Muscle of leg (tissue), 11 donors: ENCODE data around the gene BTBD9. TPM values are rescaled to one million over a fixed set of nuclear protein-coding genes. Genes with fewer than 3 reads are reported as not detected.

Source experiments
- DNase-seq: peaks from one replicate; pipeline ENCODE4 v3.0.0; 2013
- H3K27ac ChIP-seq: one replicate; pipeline ENCODE4 v1.5.1; 2013; ENCODE audit warnings: mild to moderate bottlenecking, low read length, control low read depth
- H3K27me3 ChIP-seq: one replicate; pipeline ENCODE4 v1.6.1; 2013; ENCODE audit warnings: low read length; ENCODE audit not compliant: control insufficient read depth, insufficient read depth
- H3K36me3 ChIP-seq: one replicate; pipeline ENCODE4 v1.6.1; 2013; ENCODE audit warnings: low read length; ENCODE audit not compliant: control insufficient read depth, insufficient read depth
- H3K4me1 ChIP-seq: one replicate; pipeline ENCODE4 v1.6.1; 2013; ENCODE audit warnings: low read length; ENCODE audit not compliant: control insufficient read depth, insufficient read depth
- H3K4me3 ChIP-seq: one replicate; pipeline ENCODE4 v1.5.1; 2013; ENCODE audit warnings: low read length, control low read depth
- H3K9me3 ChIP-seq: replicated peaks from 2 replicates; pipeline ENCODE4 v1.6.1; 2013; ENCODE audit warnings: low read depth, low read length; ENCODE audit not compliant: control insufficient read depth
- WGBS: methylation state at CpG from one replicate; pipeline ENCODE4 v1.1.5; 2013; ENCODE audit warnings: missing lambda C conversion rate; ENCODE audit not compliant: insufficient coverage; 5-methylcytosine and 5-hydroxymethylcytosine counted together
- polyA plus RNA-seq, 8 donors: library from polyadenylated mRNA; unstranded; fragments of 120-200 nt; gene quantifications; one replicate each; pipeline versions ENCODE4 v1.2.1 to v1.2.3, GENCODE V29; 2013; ENCODE audit warnings: inconsistent platforms in 1 of 8, low replicate concordance in 1 of 8; ENCODE audit not compliant: insufficient read length in 8 of 8, insufficient read depth in 1 of 8
- total RNA-seq: library from RNA; stranded (reverse); fragments of 120-200 nt; gene quantifications from one replicate; pipeline ENCODE4 v1.2.4, GENCODE V29; 2013

The BTBD9 gene
- total and polyA plus RNA-seq, 9 donors = 6.5 to 10.5 (median 8.2) TPM

- Histone ChIP-seq H3K36me3 (no peaks in the 10 kb centered on the region), H3K27ac (peak overlapping the region; percentile 3), H3K4me1 (no peaks in the 10 kb centered on the region), H3K9me3 (no peaks in the 10 kb centered on the region), H3K27me3 (no peaks in the 10 kb centered on the region), H3K4me3 (no peak overlapping the region)
- no peak for DNase-seq
Observed at GRCh38 chr6:38514399-38514798, 125.3 kb downstream of the BTBD9 start.

GRCh38 chr6:38512211-38512610, 127.5 kb downstream of the BTBD9 start:
- DNase-seq = no peak
- Histone ChIP-seq H3K4me3 (no peak overlapping the region), H3K36me3 (no peaks in the 10 kb centered on the region), H3K9me3 (no peaks in the 10 kb centered on the region), H3K4me1 (peaks cover 4% of the 10 kb centered on the region), H3K27me3 (no peaks in the 10 kb centered on the region), H3K27ac (no peak overlapping the region)
- no CpG with 5 or more reads among the region's 5 CpGs for WGBS

- no peak for DNase-seq
- no peaks in the 10 kb centered on the region for H3K9me3 ChIP-seq
- H3K4me3 ChIP-seq = no peak overlapping the region
- H3K4me1 ChIP-seq = peaks cover 7% of the 10 kb centered on the region
- no peaks in the 10 kb centered on the region for H3K27me3 ChIP-seq
- no peak overlapping the region for H3K27ac ChIP-seq
- H3K36me3 ChIP-seq = no peaks in the 10 kb centered on the region
- WGBS = no CpG with 5 or more reads among the region's 1 CpG
Observed at GRCh38 chr6:38510205-38510604, 129.5 kb downstream of the BTBD9 start.

- no peak for DNase-seq
- no peak overlapping the region for H3K4me3 ChIP-seq
- peaks cover 10% of the 10 kb centered on the region for H3K4me1 ChIP-seq
- H3K9me3 ChIP-seq = no peaks in the 10 kb centered on the region
- no CpG with 5 or more reads among the region's 1 CpG for WGBS
- no peak overlapping the region for H3K27ac ChIP-seq
- H3K36me3 ChIP-seq = no peaks in the 10 kb centered on the region
- no peaks in the 10 kb centered on the region for H3K27me3 ChIP-seq
Observed at GRCh38 chr6:38509713-38510112, 130.0 kb downstream of the BTBD9 start.

GRCh38 chr6:38508894-38509293, 130.8 kb downstream of the BTBD9 start:
- Histone ChIP-seq H3K4me3 (no peak overlapping the region), H3K27ac (peak overlapping the region; percentile 62), H3K9me3 (no peaks in the 10 kb centered on the region), H3K27me3 (no peaks in the 10 kb centered on the region), H3K4me1 (peaks cover 10% of the 10 kb centered on the region), H3K36me3 (no peaks in the 10 kb centered on the region)
- peak; percentile 37 for DNase-seq

- H3K27ac ChIP-seq = peak overlapping the region; percentile 62
- WGBS = 88% methylated on average over 1 of the region's 2 CpGs
- H3K9me3 ChIP-seq = no peaks in the 10 kb centered on the region
- no peak overlapping the region for H3K4me3 ChIP-seq
- H3K4me1 ChIP-seq = peaks cover 15% of the 10 kb centered on the region
- no peaks in the 10 kb centered on the region for H3K36me3 ChIP-seq
- DNase-seq = no peak
- H3K27me3 ChIP-seq = no peaks in the 10 kb centered on the region
Observed at GRCh38 chr6:38508286-38508685, 131.4 kb downstream of the BTBD9 start.

- DNase-seq = no peak
- Histone ChIP-seq H3K9me3 (no peaks in the 10 kb centered on the region), H3K27me3 (no peaks in the 10 kb centered on the region), H3K4me3 (no peak overlapping the region), H3K36me3 (no peaks in the 10 kb centered on the region), H3K27ac (no peak overlapping the region), H3K4me1 (peaks cover 20% of the 10 kb centered on the region)
Observed at GRCh38 chr6:38507173-38507572, 132.6 kb downstream of the BTBD9 start.

GRCh38 chr6:38505826-38506225, 133.9 kb downstream of the BTBD9 start:
- Histone ChIP-seq H3K27ac (no peak overlapping the region), H3K4me3 (no peak overlapping the region), H3K9me3 (no peaks in the 10 kb centered on the region), H3K4me1 (peaks cover 25% of the 10 kb centered on the region), H3K36me3 (no peaks in the 10 kb centered on the region), H3K27me3 (no peaks in the 10 kb centered on the region)
- 90% methylated on average over 2 of the region's 5 CpGs for WGBS
- no peak for DNase-seq

- H3K27me3 ChIP-seq = no peaks in the 10 kb centered on the region
- WGBS = 27% methylated on average over 2 of the region's 3 CpGs
- DNase-seq = no peak
- no peak overlapping the region for H3K27ac ChIP-seq
- no peak overlapping the region for H3K4me3 ChIP-seq
- no peaks in the 10 kb centered on the region for H3K9me3 ChIP-seq
- H3K4me1 ChIP-seq = peaks cover 25% of the 10 kb centered on the region
- H3K36me3 ChIP-seq = no peaks in the 10 kb centered on the region
Observed at GRCh38 chr6:38504996-38505395, 134.7 kb downstream of the BTBD9 start.

GRCh38 chr6:38503960-38504682, 135.6 kb downstream of the BTBD9 start:
- H3K9me3 ChIP-seq = no peaks in the 10 kb centered on the region
- 45% methylated on average over 5 of the region's 6 CpGs for WGBS
- H3K27me3 ChIP-seq = no peaks in the 10 kb centered on the region
- H3K4me1 ChIP-seq = peaks cover 25% of the 10 kb centered on the region
- no peak overlapping the region for H3K4me3 ChIP-seq
- peak overlapping the region; percentile 78 for H3K27ac ChIP-seq
- DNase-seq = peak; percentile 79
- H3K36me3 ChIP-seq = no peaks in the 10 kb centered on the region
